Embryonic facial prominence (tissue), 1 donor: ENCODE data around the gene VSTM2L.
"Not testable (repeated sequence)": the region's sequence is repeated elsewhere in the genome, so short reads cannot be mapped to it uniquely, and the experiment has no call there.

Experiments
- DNase-seq: peaks from one replicate; pipeline ENCODE4 v3.0.0-alpha.2; 2016; ENCODE audit errors: extremely low spot score

Gene VSTM2L, protein sequence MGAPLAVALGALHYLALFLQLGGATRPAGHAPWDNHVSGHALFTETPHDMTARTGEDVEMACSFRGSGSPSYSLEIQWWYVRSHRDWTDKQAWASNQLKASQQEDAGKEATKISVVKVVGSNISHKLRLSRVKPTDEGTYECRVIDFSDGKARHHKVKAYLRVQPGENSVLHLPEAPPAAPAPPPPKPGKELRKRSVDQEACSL

DNA sequence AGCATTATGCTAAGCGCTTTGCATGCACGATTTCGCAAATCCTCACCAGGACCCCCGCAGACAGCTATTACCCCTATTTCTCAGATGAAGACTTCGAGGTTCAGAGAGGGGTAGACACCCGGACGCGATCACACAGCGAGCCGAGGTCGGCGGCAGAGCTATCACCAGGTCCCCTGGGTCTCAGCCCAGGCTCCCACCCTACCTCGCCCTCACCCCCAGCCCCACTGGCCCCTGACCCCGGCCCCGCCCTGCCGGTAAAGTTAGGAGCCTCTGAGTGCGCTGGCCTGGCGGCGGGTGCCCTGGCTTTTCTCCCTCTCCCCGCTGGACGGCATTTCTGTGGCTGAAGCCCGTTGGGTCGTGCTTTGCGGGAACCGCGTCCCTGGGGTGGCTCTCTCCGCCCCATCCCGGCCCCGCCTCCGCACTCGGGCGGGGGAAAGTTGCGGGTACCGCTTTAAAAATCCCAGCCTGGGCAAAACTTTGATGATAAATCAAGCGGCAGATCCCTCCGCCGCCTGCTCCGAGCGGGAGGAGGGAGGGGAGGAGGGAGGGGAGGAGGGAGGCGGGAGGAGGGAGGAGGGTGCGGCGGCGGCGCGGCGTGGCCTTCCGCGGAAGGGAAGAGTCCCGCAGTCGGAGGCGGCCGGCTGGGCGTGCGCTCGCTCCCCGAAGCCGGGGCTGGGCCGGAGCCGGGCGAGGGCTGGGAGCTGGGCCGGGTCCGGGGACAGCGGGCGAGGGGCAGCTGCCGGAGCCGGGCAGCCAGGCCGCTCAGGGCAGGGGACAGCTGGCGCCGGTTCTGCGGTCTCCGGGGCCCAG lies at the start of gene VSTM2L:
VSTM2L (plus strand) TSS at position 624 of the 810 bp plus-strand sequence. CDS start 224 bp downstream, outside the sequence.
- no peak for DNase-seq

GRCh38 chr20:37853823-37854375 lies 49.0 kb upstream of the VSTM2L start:
- no peak for DNase-seq

- DNase-seq: not testable (repeated sequence)
Observed at GRCh38 chr20:37856034-37856433, 46.9 kb upstream of the VSTM2L start.

DNA sequence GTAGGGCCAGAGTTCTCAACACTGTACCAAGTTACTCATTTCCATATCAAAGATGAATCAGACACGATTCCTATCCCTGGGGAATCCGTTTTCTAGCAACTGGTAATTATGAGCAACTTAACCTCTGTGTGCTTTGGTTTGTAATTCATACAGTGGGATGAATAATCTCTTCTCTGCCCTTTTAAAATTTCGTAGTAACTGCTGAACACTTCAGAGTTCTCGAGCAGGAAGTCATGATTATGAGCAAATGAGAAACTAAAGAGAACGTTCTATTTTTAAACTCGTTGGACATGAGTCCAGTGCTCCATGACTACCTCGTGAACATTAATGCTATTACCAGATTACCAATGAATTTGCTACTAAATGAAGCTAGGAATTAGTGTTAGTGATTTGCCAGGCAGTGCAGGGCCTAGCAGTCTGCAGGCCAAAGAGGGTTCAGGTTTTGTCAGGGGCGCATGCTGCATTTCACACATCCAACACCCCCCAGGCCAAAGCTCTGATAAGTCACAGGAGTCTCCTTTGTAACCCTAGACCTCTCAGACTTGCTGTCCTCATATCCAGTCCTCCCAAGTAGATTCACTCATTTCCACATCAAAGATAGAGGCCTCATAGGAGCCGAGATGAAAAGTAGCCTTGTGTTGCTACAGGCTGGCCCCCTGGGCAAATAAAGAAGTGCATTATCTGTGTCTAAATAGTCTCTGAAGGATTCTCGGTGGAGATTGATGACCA lies 45.8 kb upstream of the VSTM2L start:
- DNase-seq: no peak

- DNase-seq: no peak
Observed at GRCh38 chr20:37859406-37860171, 43.3 kb upstream of the VSTM2L start.

DNA sequence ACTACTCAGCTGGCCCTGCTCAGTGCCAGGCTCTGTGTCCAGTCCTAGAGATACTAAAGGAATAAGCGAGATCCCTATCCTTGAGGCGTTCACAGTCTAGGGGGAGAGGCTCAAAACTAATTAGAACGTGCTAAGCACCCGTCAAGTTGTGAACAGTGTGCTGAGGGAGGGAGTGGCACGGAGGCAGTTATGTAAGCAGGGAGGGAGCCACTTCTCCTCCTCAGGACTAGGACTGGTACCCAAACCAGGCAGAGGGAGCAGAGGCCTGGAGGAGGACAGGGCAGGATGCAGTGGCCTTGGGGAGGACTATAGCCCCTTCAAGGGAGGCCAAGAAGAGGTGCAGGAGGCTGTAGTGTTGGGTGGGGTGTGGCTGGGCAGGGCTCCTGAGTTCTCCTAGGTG lies 39.6 kb upstream of the VSTM2L start:
- no peak for DNase-seq

DNA sequence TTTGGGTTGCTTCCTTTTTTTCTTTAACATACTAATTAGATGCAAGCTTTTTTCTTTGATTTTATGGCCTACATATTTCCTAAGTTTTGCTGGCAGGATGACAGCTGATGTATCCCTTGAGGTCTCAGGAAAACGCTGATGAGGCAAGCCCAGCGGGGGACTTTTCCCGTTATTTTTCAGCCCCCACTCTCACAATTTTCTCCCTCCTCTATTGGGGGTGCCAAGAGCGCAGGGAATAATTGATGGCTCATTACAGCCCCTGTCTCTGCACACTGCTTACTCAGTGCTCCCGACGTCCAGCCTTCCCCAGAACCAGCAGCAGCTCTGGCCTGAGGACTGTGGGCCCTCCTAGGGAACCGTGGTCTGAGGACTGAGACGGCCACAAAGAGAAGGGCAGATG lies 38.6 kb upstream of the VSTM2L start:
- no peak for DNase-seq

DNA sequence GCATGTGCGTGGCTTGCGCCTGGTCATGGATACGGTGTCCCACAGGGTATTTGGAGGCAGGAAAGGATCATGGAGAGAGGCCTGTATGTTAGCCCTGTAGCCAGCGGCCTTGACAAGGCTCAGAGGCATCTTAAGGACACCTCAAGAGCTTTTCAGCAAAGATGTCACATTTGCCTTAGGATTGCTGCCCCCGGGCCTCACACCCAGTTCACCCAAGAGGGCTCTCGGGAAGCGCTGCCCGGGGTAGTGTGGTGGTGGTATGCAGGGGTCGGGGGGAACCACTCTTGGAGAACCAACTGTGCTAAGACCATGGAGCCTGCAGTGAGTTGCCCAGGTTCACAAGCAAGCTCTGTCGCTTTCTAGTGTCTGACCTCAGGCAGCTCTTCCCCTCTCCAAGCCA lies 36.9 kb upstream of the VSTM2L start:
- no peak for DNase-seq

DNA sequence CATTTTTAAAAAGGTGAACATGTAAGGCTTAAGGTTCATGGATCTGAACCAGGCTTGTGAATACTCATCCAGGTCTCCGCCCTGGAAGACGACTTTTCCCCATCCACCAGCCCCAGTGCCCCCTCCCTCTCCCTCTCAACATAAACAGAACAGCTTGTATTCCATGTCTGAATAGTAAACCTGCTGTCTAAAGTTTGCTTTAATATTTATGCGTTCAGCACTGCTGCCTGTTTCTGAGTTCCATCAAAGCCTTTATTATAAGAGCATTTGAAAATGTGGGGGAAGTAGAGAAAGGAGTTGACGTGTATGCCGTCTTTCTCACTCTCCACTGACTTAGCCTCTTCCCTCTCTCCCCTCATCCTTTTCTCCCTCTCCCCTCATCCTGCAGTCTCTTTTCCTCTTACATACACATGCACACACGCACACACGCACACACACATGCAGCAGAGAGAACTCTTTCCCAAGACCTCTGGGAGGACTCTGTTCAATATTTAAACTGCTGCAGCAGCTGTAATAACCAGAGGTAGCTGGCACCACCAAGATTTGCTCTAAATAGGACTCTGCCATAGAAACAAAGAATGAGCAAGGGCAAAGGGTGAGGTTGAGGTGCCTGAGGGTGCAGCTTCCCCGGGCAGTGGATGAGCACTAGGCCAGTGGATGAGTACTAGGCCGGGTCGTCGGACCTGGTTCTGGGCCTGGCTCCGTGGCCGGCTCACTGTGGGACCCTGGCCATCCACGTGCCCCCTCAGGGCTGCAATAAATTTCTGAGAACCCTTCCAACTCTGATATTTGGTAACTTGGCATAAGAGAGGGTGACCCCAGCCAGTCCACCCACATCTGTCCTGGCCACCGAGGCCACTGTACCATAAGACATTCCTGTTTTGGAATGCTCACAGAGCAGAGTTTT lies 35.4 kb upstream of the VSTM2L start:
- no peak for DNase-seq

DNA sequence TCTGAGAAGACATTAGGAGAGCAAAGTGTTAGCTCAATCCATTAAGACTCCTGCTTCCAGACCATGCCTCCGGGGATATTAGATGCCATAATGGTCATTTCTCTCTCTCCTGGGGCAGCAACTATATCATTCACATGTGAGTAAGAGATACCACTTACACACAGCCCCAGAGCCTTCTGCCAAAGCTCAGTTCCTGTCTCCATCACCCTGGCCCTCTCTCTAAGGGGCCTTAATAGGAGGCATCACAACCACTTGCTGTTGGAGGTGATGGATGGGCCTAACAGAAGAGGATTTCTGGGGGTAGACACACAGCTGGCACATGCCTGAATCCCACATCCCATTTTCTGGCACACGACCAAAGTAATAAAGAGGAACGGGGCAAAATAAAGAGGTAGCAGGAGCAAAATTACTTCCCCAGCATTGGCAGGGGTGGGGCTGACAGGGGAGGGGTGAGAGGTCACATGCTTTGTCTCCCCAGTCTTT lies 34.0 kb upstream of the VSTM2L start:
- DNase-seq: no peak

DNA sequence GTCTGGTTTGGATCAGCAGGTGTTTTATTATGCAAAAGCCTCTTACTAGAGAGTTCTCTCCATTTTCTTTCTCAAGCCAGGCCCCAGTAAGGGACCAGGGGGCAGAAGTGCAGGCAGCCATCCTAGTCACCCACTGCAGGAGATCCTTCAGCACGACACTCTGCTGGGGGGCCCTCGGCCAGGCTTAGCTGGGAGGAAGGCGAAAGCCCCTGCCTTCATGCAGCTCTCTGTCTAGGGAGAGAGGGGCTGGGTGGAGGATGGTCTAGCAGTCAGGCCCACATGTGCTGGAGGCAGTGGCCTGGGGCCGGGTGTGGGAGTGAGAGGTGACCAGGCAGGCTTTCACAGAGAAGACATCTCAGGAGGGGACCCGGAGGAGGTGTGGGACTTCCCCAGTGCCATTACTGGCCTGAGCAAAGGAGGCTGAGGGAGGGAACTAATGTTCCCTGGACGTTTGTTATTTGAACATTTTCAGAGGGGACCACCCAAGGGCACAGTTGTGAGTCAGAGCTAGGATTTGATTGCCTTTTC lies 33.5 kb upstream of the VSTM2L start:
- no peak for DNase-seq

DNA sequence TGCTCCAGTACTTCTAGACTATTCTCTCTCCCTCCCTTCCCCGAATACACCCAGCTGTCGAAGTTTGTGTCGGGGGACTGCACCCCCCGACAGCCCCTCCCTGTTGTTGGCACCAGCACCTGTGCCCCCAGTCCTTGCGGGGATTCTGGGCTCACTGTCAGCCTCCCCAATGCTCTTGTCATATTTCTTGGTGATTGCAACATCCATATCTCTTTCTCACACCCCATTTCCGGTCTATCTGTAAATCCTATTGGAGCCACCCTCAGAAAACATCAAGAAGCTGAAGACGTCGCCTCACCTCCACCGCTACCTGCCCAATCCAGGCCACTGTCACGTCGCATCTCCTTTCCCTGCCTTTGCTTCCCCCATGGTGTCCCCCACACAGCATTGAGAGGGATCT lies 32.6 kb upstream of the VSTM2L start:
- DNase-seq: no peak

DNA sequence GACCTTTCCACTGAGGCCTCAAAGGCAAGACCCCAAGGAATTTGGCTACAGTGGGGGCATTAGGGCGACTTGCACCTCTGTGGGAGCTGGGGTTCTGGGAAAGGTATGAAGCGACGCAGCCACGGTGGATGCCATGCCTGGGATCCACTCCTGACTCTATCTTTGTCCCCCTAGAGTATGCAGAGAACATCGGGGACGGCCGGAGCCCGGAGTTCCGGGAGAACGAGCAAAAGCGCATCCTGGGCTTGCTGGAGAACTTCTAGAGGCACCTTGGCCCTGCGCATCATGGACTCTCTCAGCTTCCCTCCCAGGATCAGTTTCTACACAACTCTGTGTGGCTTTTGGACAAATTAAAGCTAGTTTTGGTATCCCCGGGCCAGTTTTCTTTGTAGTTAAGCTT lies 31.2 kb upstream of the VSTM2L start:
- DNase-seq: no peak

GRCh38 chr20:37872161-37872560 lies 30.8 kb upstream of the VSTM2L start:
- no peak for DNase-seq

DNA sequence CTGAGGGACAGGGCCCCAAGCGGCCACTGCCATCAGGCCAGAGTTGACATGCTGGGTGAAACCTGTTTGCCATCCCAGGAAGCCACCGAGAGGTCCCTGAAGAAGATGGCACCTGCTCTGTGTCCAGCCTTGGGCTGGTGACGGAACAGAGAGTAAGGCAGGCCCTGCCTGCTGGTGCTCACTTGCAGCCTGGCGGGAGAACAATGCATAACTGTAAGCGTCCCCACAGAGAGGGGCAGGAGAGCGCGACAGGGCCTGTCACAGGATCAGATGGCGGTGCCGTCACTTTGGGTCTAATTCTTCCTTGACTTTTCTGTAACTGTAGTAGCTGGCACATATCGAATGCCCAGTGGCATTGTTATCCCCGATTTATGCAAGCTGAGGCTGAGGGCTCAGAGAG lies 29.0 kb upstream of the VSTM2L start:
- DNase-seq: no peak

DNA sequence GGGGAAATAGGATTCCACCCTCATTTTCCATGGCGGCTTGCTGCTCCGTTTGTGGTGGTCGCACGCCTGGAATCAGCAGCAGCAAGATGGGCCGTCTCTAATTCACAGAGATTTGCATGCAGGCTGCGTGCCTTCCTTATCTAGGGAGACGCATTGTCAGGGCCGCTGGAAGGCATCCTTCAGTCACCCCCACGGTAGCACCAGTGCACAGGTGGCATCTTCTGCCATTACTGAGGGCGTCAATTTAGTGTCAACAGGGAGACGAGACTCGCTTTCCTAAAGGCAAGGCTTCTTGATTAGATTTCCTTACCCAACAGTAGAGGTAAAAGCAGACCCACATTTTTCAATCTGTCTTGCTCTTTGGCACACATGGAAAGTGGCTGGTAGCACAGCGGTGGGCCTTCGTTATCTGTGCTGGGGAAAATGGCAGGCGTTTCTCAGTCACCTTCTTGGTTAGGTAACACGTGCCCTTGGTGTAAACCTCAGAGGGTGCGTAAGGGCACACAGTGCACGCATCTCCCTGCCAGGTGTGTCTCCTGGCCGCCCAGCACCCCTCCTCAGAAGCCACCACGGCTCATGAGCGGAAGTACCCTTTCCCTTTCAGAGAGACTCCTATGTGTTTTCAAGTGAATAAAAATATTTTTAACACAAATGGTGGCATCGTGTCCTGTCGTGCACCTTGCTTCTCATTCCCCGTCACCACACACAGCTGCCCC lies 27.3 kb upstream of the VSTM2L start:
- no peak for DNase-seq

- DNase-seq: no peak
Observed at GRCh38 chr20:37876863-37877262, 26.1 kb upstream of the VSTM2L start.

DNA sequence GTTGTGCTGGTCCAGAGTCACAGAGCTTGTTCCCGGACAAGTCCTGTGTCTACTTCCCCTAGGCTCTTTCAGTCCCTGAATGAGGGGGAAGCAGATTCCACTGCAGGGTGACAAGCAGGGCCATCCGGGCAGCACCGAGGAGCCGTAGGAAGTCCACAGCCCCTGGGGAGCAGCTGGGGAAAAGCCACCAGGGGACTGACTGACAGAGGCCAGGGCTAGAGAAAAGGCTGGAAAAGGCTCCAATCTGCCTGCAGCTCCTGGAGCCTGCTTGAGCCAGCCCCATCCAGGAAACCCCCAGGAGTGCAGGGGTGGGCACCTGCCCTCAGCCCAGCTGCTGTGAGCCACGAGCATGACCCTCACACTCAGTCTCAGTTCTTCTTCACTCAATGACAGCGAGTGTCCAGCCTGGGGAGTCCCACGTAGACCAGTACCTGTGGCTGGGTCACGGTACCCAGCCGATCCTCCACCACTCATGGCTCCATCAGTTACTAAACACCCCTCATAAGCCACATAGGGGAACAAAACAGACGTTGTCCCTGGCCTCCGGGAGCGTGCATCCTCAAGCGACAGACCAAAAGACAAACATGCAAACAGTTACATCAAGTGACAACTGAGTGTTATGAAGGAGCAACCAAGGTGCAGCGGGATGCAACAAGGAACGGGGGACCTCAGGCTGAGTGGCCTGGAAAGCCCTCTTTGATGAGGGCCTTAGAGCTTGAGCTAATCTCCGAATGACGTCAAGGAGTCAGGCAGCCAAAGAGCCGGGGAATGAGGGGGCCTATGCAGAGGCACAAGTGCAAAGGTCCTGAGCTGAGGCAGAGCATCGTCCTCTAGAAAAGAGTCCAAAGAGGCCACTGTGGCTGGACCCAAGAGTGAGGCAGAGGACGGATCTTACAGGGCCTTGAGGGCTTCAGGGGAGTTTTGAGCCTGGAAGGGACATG lies 24.8 kb upstream of the VSTM2L start:
- DNase-seq: no peak
